T-helper 2 cell (primary cell): ENCODE results near the gene PNPLA7.
"Not testable (repeated sequence)": the region's sequence is repeated elsewhere in the genome, so short reads cannot be mapped to it uniquely, and the experiment has no call there.

Source experiments
- DNase-seq, 5 experiments: peaks; one replicate each; pipeline versions ENCODE4 v3.0.0 to v3.0.0-alpha.2; 2012 to 2022
- total RNA-seq, 2 donors: gene quantifications; one replicate each; lab custom pipeline; 2026; lab: John Stamatoyannopoulos, UW

Gene PNPLA7
- total RNA-seq: 16.2 to 16.8 reads per million in 2 donors

DNA sequence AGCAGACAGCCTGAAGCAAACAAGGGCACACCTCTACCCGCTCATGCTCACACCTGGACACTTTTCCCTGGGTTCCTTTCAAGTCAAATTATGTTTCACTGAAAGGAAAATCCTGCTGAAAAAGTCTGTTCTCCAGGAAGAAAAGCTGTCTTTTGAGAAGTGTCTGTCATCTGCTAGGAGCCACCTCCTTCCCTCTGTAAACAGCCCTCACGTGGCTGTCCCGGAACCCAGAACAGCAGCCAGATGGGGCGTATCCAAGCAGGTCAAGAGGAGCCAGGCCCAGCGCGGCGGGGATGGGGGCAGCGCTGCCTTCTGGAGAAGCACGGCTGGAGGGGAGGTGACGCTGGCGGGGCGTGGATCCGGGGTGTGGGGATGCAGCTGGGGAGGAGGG is at the start of gene PNPLA7:
Gene PNPLA7, minus strand, starts transcription at position 172 of the 391 bp plus-strand sequence. CDS start 205 bp downstream, outside the sequence.
- peak in 4 of 5 experiments; percentile 30 to 61 (median 40) for DNase-seq

GRCh38 chr9:137598943-137599342 is 48.7 kb upstream of the PNPLA7 start:
- no peak for DNase-seq

GRCh38 chr9:137596577-137596976 is 46.4 kb upstream of the PNPLA7 start:
- DNase-seq: not testable (repeated sequence)

GRCh38 chr9:137593176-137593575 is 43.0 kb upstream of the PNPLA7 start:
- DNase-seq: no peak

GRCh38 chr9:137592767-137593166 is 42.6 kb upstream of the PNPLA7 start:
- DNase-seq: no peak

- DNase-seq: peak; percentile 81 to 93 (median 85)
Observed at GRCh38 chr9:137590469-137591383, 40.5 kb upstream of the PNPLA7 start, which contains the start of gene ZMYND19. Gene ZMYND19 (minus strand): TSS chr9:137590512. CDS start chr9:137590263, 249 bp downstream.

DNA sequence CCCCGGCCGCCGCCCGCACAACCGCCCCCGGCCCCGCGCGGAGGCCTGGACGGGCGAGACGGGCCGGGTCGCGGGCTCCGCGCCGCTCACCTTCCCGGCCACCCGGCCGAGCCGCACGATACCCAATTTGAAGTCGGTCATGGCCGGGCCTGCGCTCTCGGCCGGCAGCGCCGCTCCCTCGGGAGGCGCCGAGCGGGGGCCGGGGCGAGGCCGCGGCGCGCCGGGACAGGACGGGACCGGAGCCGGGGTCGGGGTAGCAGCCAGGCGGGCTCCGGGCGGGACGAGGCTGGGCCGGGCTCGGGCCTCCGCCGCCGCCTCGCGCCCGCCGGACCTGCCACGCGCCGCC is 39.9 kb upstream of the PNPLA7 start:
- DNase-seq: no peak

DNA sequence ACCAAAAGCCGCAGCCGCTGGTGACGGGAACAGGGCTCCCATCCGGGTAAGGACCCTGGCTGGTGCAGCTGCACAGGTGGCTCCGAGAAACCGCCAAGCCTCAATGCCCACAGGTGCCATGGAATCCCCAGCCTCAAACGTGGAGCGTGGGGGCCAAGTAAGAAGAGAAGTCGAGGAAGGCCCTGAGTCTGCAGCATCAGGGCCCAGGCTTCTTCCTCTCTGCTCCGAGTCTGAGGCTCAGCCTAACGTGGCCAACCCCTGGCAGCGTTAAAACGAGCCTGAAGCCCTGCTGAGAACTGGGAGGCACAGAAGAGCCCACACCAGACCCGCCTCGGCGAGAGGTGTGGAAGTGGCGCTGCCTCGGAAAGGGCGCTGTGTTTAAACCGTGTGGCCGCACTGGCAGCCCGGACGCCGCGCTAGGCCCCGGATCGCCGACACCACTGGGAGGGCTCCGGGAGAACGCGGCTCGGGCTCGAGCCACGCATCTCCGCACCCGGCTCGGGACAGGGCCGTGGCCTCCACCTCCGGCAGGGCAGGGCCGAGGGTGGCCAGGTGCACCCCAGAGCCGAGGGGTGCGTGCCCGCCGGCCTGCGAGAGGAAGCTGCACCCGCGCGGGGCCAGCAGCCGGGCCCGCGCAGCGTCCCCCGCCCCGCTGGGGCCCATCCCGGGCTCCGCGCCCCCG is 39.4 kb upstream of the PNPLA7 start:
- peak in 1 of 5 experiments; percentile 49 for DNase-seq

DNA sequence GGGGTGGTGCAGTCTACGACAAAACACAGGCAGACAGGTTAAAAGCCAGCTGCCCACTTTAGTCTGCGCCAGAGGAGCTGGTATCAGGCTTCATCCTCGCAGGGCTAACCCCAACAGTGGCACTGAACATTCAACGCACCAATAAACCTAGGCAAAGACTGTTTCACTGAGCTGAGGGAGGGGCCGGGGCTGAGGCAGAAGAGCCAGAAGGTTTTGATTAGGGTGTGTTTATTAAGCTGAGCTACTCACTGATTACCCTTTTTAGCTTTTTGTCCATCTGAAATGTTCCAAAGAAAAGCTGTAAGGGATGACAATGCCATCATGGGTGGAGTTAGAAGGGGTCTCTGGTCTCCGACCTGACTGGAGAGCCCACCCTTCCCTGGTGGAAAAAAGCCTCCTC is 38.7 kb upstream of the PNPLA7 start:
- DNase-seq: no peak

- no peak for DNase-seq
Observed at GRCh38 chr9:137588311-137588710, 38.1 kb upstream of the PNPLA7 start.

GRCh38 chr9:137586854-137587253 is 36.7 kb upstream of the PNPLA7 start:
- DNase-seq: no peak

DNA sequence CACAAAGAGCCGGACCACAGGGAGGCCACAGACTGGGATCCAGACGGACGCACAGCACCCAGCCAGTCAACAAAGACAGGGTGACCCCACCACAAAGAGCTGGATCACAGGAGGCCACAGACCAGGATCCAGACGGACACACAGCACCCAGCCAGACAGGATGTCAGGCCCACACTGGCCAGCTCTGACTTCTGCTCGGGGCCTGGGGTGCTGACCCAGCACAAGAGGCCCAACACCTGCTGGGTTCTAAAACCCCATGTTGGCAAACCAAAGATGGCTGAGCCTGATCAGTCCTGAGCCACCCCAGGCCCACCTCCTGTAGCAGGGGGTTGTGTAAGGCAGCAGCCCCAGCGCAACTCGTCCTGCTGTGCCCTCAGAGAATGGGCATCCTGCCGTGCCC is 33.8 kb upstream of the PNPLA7 start:
- no peak for DNase-seq

- DNase-seq: no peak
Observed at GRCh38 chr9:137583347-137583746, 33.1 kb upstream of the PNPLA7 start.

- DNase-seq: peak in 1 of 5 experiments; percentile 39
Observed at GRCh38 chr9:137582286-137582860, 32.2 kb upstream of the PNPLA7 start.

DNA sequence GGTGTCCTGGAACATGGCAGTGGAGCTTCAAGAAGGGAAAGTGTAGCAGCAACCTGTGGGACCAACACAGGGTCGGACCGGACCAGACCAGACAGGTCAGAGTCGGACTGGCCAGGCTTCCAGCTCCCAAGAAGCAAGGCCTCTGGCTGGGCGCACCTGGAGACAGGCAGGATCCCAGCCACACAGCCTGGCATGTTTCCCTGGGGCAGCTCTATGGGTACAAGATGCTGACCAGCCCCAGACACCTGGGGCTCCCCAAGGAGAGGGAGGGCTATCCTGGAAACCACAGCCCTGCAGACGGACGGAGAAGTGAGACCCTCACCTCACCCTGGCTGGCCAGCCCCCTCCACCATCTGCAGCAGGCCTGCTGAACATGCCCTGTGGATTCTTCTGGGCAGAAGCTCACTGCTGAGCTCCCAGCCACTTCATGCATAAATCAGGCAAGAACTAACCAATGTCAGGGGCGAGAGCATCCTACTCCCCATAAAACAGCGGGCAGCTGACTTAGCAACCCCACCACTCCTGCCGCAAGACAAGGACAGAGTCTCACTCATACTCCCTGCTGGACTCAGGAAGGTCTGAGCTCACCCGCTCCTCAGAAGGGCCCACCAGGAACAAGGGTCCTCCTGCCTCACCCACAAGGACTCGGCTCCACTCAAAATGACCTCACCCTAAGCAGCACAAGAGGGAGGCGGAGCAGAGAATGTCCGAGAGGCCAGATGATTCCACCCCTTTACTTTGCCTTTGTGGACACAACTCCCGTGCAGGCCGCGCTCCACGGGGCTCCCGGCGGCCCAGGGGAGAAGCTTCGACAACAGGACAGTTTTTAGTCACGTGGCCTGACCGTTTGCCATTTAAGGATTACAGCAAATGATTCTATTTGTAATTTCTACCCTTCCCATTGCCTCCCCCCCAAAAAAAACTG is 31.4 kb upstream of the PNPLA7 start:
- DNase-seq: no peak

- DNase-seq: no peak
Observed at GRCh38 chr9:137580954-137581322, 30.7 kb upstream of the PNPLA7 start.

DNA sequence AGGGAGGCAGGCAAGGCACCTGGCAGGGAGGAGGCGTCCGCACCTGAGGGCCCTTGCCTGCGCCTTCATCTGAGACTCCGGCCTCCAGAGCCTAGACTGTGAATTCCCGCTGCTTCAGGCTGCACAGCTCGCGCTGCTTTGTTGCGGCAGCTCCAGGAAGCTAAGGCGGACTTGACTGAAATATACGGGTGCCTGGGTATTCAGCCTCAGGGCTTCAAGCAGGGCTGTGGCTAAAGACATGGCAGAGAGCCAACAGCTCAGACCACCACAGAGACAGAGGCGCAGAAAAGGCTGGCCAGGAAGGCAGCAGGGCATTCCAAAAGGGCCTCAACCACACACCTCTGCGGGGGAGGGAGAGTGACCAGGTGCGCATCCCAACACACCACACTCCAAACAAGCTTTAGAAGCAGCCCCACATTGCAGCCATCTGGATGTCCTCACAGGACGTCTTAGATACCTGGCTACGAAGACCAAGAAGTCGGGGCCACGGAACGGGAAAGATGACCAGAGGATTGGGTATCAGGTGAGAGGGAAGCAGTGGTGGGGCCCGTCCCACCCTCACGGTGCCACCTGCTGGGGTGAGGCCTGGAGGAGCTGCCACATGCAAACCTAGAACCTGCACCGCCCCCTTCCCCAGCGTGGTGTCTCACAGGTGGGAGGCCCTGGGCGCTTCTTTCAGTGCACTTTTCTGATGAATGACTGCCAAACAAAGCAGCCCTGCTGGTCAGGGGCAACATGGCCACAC is 30.2 kb upstream of the PNPLA7 start:
- no peak for DNase-seq

- no peak for DNase-seq
Observed at GRCh38 chr9:137579259-137579604, 29.0 kb upstream of the PNPLA7 start.

DNA sequence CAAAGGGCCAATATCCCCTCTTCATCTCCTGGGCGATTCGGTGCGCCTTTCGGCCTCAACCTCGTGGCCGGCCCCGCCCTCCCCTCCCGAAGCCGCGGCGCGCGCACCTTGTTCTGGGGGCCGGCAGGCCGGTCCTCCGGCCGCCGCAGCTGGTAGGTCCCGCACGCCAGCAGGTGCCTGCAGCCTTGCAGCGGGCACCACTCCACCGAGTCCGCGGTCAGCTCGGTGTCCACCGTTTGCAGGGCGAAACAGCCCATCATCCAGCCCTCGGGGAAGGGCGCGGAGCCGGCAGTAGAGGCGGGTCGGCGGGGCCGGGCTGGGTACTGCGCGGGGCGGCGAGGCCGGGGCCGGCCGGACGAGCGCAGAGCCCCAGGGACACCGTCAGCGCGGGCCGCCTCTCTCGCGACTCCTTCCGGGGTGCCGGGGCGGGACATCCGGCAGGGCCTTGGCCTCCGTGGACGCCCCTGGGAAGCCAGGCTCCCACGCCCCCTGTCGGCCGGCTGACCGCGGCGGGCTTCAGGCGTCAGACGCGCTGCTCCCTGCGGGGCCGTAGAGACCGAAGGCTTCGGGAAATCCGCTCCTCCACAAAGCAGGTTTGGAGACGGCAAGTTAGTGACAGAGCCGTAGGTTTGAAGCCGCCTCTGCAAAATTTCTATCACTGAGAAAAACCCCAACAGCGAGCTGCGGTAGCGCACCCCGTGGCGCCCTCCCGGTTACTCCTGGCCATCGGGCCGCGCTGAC is 28.5 kb upstream of the PNPLA7 start, which contains the start of gene DPH7:
Gene DPH7, minus strand, starts transcription at position 408 of the 741 bp plus-strand sequence. Its CDS starts 148 bp downstream, at position 260.
- peak; percentile 87 to 96 (median 94) for DNase-seq

- DNase-seq: peak in 1 of 5 experiments; percentile 67
Observed at GRCh38 chr9:137575716-137576411, 25.7 kb upstream of the PNPLA7 start.
